ENCODE measurements around the gene CNGB1.

DNA sequence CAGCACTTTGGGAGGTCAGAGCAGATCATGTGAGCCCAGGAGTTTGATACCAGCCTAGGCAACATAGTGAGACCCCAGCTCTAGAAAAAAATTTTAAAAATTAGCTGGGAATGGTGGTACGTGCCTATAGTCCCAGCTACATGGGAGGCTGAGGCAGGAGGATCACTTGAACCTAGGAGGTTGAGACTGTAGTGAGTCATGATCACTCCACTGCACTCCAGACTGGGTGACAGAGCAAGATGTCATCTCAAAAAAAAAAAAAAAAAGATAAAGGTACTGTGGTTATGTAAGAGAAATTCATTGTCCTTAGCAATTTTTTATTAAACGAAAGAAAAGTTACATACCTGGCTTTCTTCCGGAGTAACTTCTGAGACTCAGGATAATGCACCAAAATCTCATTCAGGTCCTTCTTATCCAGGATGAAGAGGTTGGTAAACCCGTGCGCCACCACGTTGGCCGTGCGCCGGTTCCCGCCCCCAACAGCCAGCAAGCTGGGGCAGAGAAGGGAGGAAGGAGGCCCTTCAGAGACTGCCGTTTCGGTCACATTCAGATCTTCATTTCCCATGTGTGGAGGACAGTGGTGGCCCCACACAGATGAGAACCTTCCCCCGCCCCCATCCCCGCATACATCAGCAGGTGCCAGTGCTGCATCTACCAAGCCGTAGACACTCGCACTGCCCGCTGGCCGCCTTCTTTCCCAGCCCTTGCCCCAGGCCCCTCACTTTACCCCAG, 73.7 kb downstream of the CNGB1 start:
- no peak for TF ChIP-seq CTCF (IDR thresholded peaks at IDR 0.05; ENCODE audit: borderline replicate concordance, extremely low read depth, low read length, poor library complexity, severe bottlenecking)
- TF ChIP-seq EZH2 (IDR thresholded peaks at IDR 0.05; ENCODE audit: borderline replicate concordance, low read depth, low read length, severe bottlenecking), result no peak

Data from DND-41 (cell line).